ENCODE data around the gene CDC73.
"Not testable (repeated sequence)": the region's sequence is repeated elsewhere in the genome, so short reads cannot be mapped to it uniquely, and the experiment has no call there.

The CDC73 gene

DNA sequence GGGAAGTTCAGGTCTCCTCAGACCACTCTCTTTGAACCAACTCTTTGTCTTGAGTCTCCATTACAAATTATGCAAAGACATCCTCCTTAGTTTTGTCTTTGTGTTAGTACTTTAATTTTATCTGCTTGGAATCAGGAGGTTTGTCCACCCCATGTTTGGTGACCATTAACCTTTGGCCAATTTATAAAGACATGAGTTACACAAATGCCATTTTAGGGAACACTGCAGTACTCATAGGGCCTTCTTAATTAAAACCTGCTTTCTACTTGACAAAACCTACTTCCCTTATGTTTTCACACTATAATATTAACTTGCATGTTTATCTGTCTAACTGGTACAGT, 7.9 kb upstream of the CDC73 start:
- H3K79me2 ChIP-seq (ENCODE audit: control insufficient read depth, insufficient read depth, low read length, unreplicated experiment), result no peaks in the 10 kb centered on the region
- no peak overlapping the region for H3K27ac ChIP-seq (ENCODE audit: low read depth, low read length)
- no peaks in the 10 kb centered on the region for H3K36me3 ChIP-seq (ENCODE audit: insufficient read depth, low read length)
- H3K4me1 ChIP-seq (ENCODE audit: control insufficient read depth, insufficient read depth, low read length, unreplicated experiment), result peaks cover 45% of the 10 kb centered on the region
- no peak overlapping the region for H2AFZ ChIP-seq (ENCODE audit: low read length, unreplicated experiment)
- H3K27me3 ChIP-seq (ENCODE audit: insufficient read depth, low read length), result no peaks in the 10 kb centered on the region
- H3K4me3 ChIP-seq (ENCODE audit: low read depth, low read length), result no peak overlapping the region

DNA sequence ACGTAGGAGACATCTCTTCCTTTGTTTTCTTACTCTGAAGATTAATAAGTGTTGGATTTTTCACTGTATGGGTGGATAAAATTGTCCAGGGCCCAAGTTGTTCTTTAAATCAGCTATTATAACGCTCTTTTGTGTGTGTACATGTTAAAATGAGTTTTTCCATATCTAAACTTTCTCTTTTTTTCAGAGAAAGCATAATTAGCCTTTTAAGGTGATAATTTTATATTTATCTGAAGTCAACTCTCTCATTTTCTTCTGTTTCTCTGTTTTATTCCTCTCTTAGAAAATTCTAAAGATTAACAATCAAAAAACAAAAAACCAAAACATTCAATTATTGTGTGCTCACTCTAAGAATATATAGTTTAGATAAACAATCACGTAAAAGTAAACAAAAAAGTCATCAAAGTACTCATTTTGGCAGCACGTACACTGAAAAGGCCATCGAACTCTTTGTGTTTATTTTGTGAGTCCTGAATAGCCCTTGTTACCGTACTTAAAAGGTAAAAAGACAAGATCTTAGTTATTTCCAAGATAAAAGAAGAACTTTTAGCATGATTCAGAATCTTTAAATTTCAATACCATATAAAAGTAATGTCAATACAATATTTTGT, 7.2 kb upstream of the CDC73 start:
- Histone ChIP-seq H3K27me3 (ENCODE audit: insufficient read depth, low read length) (no peaks in the 10 kb centered on the region), H3K79me2 (ENCODE audit: control insufficient read depth, insufficient read depth, low read length, unreplicated experiment) (no peaks in the 10 kb centered on the region), H2AFZ (ENCODE audit: low read length, unreplicated experiment) (peak overlapping the region; percentile 24), H3K36me3 (ENCODE audit: insufficient read depth, low read length) (no peaks in the 10 kb centered on the region), H3K4me3 (ENCODE audit: low read depth, low read length) (no peak overlapping the region), H3K27ac (ENCODE audit: low read depth, low read length) (no peak overlapping the region), H3K4me1 (ENCODE audit: control insufficient read depth, insufficient read depth, low read length, unreplicated experiment) (peaks cover 47% of the 10 kb centered on the region)

DNA sequence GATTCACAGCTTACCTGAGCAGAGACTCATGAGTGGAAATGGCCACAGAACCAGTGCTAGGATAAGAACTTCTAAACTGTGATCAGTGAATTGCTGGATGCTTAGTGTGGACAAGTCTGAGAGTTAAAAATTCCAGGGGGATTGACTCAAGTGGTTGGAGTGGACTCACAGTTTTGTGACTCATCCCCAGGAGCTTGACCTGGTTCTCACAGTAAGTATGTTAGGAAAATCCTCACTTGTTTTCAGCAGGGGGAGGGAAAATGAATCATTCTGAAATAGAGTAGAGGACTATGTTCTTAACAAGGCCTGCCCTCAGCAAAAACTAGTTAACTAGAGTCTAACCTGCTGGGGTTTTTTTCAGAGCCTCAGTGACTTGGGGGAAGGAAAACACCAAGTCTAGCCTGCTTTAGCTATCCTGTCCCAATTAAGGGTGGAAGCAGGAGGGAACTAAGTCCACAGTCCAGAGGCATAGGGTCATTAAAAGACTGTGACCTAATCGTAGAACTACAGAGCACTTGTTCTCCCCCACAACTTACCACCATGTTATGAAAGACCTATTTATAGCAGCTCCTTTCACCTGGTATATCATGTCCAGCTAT, 6.1 kb upstream of the CDC73 start:
- Histone ChIP-seq H3K27ac (ENCODE audit: low read depth, low read length) (peak overlapping the region; percentile 79), H2AFZ (ENCODE audit: low read length, unreplicated experiment) (peak overlapping the region; percentile 71), H3K27me3 (ENCODE audit: insufficient read depth, low read length) (no peaks in the 10 kb centered on the region), H3K4me1 (ENCODE audit: control insufficient read depth, insufficient read depth, low read length, unreplicated experiment) (peaks cover 47% of the 10 kb centered on the region), H3K4me3 (ENCODE audit: low read depth, low read length) (no peak overlapping the region), H3K36me3 (ENCODE audit: insufficient read depth, low read length) (no peaks in the 10 kb centered on the region), H3K79me2 (ENCODE audit: control insufficient read depth, insufficient read depth, low read length, unreplicated experiment) (no peaks in the 10 kb centered on the region)

DNA sequence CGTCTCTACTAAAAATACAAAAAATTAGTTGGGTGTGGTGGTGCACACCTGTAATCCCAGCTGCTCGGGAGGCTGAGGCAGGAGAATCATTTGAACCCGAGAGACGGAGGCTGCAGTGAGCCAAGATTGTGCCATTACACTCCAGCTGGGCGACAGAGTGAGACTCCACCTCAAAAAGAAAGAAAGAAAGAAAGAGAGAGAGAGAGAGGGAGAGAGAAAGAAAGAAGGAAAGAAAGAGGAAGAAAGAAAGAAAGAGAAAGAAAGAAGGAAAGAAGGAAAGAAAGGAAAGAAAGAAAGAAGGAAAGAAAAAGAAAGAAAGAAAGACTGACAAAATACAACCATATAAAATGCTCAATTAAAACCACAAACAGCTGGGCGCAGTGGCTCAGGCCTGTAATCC, 4.7 kb upstream of the CDC73 start:
- H3K36me3 ChIP-seq (ENCODE audit: insufficient read depth, low read length); H3K27ac ChIP-seq (ENCODE audit: low read depth, low read length); H3K79me2 ChIP-seq (ENCODE audit: control insufficient read depth, insufficient read depth, low read length, unreplicated experiment); H3K4me3 ChIP-seq (ENCODE audit: low read depth, low read length); H3K27me3 ChIP-seq (ENCODE audit: insufficient read depth, low read length); H2AFZ ChIP-seq (ENCODE audit: low read length, unreplicated experiment): not testable (repeated sequence)
- H3K4me1 ChIP-seq (ENCODE audit: control insufficient read depth, insufficient read depth, low read length, unreplicated experiment), result peaks cover 34% of the 10 kb centered on the region

DNA sequence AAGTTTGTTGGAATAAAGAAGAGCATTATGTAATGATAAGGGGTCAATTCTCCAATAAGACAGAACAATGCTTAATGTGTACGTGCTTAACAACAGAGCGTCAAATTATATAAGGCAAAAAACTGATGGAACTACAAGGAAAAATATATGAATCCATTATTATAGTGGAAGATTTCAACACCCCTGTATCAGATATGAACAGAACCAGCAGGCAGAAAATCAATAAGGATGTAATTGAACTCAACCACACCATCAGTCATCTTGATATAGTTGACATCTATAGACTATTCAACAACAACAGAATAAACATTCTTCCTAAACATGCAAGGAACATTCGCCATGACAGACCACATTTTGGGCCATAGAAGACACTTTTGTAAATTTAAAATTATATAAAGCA, 3.6 kb upstream of the CDC73 start:
- Histone ChIP-seq H3K4me3 (ENCODE audit: low read depth, low read length) (no peak overlapping the region), H3K79me2 (ENCODE audit: control insufficient read depth, insufficient read depth, low read length, unreplicated experiment) (peaks cover 9% of the 10 kb centered on the region), H3K27ac (ENCODE audit: low read depth, low read length) (no peak overlapping the region), H3K36me3 (ENCODE audit: insufficient read depth, low read length) (no peaks in the 10 kb centered on the region), H3K4me1 (ENCODE audit: control insufficient read depth, insufficient read depth, low read length, unreplicated experiment) (peaks cover 32% of the 10 kb centered on the region), H2AFZ (ENCODE audit: low read length, unreplicated experiment) (no peak overlapping the region), H3K27me3 (ENCODE audit: insufficient read depth, low read length) (no peaks in the 10 kb centered on the region)

DNA sequence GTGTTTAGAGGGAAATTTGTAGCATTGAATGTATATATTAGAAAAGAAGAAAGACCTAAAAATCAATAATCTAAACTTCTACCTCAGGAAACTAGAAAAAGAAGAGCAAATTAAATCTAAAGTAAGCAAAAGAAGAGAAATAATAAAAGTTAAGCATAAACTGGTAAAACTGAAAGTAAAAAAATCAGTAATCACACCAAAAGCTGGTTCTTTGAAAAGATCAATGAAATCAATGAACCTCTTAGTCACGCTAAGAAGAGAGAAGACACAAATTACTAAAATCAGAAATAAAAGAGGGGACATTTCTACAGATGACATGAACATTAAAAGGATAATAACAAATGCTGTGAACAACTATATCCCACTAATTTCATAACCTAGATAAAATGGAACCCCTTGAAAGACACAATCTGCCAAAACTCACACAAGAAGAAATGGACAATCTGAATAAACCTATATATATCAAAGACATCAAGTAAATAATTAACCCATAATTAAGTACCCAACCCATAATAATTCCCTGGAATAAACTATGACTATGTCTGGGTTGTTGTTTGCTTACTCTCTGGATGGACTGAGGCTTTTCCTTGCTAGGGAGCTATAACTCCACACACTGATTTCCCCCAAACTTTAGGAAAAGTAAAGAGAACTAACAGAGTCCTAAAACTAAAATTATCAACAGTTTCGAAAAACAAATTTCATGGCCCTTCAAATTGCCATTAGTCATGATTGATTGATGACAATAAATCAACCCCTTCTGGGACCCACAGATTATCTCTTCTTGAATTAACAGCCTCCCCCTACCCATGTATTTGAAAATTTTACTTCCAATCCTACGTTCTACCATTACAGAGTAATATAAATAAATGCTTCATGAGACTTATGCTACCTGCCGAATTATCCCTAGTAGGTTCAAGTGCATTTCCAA, 2.8 kb upstream of the CDC73 start:
- H3K79me2 ChIP-seq (ENCODE audit: control insufficient read depth, insufficient read depth, low read length, unreplicated experiment), result peaks cover 18% of the 10 kb centered on the region
- peak overlapping the region; percentile 22; the same call in 1 of the 2 replicates for H3K4me3 ChIP-seq (ENCODE audit: low read depth, low read length)
- H3K27me3 ChIP-seq (ENCODE audit: insufficient read depth, low read length), result no peaks in the 10 kb centered on the region
- no peak overlapping the region for H3K27ac ChIP-seq (ENCODE audit: low read depth, low read length)
- peak overlapping the region; percentile 76 for H2AFZ ChIP-seq (ENCODE audit: low read length, unreplicated experiment)
- H3K4me1 ChIP-seq (ENCODE audit: control insufficient read depth, insufficient read depth, low read length, unreplicated experiment), result peaks cover 37% of the 10 kb centered on the region
- no peaks in the 10 kb centered on the region for H3K36me3 ChIP-seq (ENCODE audit: insufficient read depth, low read length)

DNA sequence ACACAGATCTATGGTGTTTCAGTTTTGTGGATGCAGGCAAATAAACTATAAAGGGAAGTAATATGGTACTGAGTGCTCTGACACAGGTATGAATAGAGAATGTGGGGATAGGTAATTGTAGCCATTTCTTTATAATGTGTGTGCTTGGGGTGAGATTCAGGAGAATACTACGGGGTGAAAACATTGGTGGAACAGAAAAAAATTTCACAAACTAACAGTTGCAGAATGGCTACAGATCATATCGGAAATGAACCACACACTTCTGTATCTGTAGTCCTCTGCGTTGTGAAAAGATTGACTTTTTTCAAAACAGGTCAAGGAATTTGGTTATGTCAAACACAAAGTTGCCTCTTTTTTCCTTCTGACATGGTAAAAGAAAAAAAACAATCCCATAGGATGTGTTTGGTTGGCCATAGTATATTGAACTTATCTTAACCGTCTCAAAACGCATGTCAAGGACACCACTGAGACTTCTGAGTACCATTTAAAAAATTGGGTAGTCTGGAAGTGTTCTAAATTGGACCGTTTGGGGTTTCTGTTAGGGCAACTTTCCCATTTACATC, 1.1 kb upstream of the CDC73 start:
- peaks cover 28% of the 10 kb centered on the region for H3K4me1 ChIP-seq (ENCODE audit: control insufficient read depth, insufficient read depth, low read length, unreplicated experiment)
- peaks cover 34% of the 10 kb centered on the region for H3K79me2 ChIP-seq (ENCODE audit: control insufficient read depth, insufficient read depth, low read length, unreplicated experiment)
- H3K36me3 ChIP-seq (ENCODE audit: insufficient read depth, low read length), result peaks cover 2% of the 10 kb centered on the region
- no peak overlapping the region for H3K27ac ChIP-seq (ENCODE audit: low read depth, low read length)
- H3K27me3 ChIP-seq (ENCODE audit: insufficient read depth, low read length), result no peaks in the 10 kb centered on the region
- H2AFZ ChIP-seq (ENCODE audit: low read length, unreplicated experiment), result peak overlapping the region; percentile 80
- peak overlapping the region; percentile 84 for H3K4me3 ChIP-seq (ENCODE audit: low read depth, low read length)

DNA sequence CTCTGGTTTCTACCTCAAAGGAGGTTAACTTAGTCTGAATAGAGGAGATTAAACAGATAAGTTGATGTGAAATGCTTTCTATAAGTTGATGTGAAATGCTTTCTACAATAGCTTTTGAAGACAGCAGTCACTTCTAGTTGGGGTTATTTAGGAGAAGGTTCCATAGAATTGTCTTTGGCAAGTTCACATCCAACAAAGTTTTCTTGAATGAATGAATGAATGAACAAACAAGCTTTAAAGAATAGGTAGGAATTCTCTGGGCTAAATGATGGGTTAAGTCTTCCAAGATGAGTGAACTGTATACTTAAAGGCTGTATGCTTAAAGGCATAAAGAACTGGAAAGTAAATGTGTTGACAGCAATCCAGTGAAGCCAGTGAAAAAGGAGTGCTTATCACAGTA, 1.9 kb downstream of the CDC73 start:
- Histone ChIP-seq H3K4me1 (ENCODE audit: control insufficient read depth, insufficient read depth, low read length, unreplicated experiment) (peaks cover 24% of the 10 kb centered on the region), H3K27me3 (ENCODE audit: insufficient read depth, low read length) (no peaks in the 10 kb centered on the region), H3K36me3 (ENCODE audit: insufficient read depth, low read length) (peaks cover 9% of the 10 kb centered on the region), H3K4me3 (ENCODE audit: low read depth, low read length) (peak overlapping the region; percentile 84), H2AFZ (ENCODE audit: low read length, unreplicated experiment) (no peak overlapping the region), H3K79me2 (ENCODE audit: control insufficient read depth, insufficient read depth, low read length, unreplicated experiment) (peaks cover 56% of the 10 kb centered on the region), H3K27ac (ENCODE audit: low read depth, low read length) (no peak overlapping the region)

DNA sequence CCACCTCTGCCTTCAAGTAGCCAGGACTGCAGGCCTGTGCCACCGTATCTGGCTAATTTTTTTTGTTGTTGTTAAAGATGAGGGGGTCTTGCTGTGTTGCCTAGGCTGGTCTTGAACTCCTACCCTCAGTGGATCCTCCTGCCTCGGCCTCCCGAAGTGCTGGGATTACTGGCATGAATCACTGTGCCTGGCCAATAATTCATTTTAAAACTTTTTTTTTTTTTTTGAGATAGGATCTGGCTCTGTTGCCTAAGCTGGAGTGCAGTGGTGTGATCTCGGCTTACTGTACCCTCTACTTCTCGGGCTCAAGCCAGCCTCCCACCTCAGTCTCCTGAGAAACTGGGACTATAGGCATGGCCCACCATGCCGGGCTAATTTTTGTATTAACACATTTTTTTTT, 3.5 kb downstream of the CDC73 start:
- H3K27ac ChIP-seq (ENCODE audit: low read depth, low read length), result no peak overlapping the region
- peaks cover 63% of the 10 kb centered on the region for H3K79me2 ChIP-seq (ENCODE audit: control insufficient read depth, insufficient read depth, low read length, unreplicated experiment)
- H3K4me3 ChIP-seq (ENCODE audit: low read depth, low read length), result no peak overlapping the region
- H2AFZ ChIP-seq (ENCODE audit: low read length, unreplicated experiment), result no peak overlapping the region
- no peaks in the 10 kb centered on the region for H3K27me3 ChIP-seq (ENCODE audit: insufficient read depth, low read length)
- peaks cover 20% of the 10 kb centered on the region for H3K4me1 ChIP-seq (ENCODE audit: control insufficient read depth, insufficient read depth, low read length, unreplicated experiment)
- H3K36me3 ChIP-seq (ENCODE audit: insufficient read depth, low read length), result peaks cover 14% of the 10 kb centered on the region

DNA sequence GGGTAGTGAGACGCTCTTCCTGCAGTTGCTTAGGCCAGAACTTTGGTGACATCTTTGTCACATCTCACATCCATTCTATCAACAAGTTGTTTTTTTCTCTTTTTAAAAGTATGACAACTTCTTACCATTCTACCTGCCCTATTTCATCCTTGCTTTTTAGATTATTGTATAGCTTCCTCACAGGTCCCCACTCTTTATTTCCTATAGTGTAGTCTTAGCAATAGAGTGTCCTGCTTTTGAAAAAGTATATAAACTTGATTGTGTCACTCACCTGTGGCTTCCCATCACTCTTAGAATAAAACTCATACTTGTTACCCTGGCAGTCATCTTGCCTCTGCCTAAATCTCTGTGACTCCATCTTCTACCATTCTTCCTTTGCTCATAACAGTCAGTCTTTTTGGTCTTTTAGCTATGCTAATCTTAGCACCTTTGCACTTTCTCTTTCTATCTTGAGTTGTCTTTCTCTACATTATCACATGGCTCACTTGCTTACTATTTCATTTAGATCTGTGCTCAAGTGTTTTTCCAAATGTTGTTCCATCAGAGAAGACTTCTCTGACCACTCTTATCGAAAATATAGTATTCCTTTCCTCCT, 9.5 kb downstream of the CDC73 start:
- peaks cover 56% of the 10 kb centered on the region for H3K79me2 ChIP-seq (ENCODE audit: control insufficient read depth, insufficient read depth, low read length, unreplicated experiment)

More for the DNA sequence above, 9.5 kb downstream of the CDC73 start:
- Histone ChIP-seq H3K4me1 (ENCODE audit: control insufficient read depth, insufficient read depth, low read length, unreplicated experiment) (no peaks in the 10 kb centered on the region), H3K36me3 (ENCODE audit: insufficient read depth, low read length) (peaks cover 38% of the 10 kb centered on the region), H3K27ac (ENCODE audit: low read depth, low read length) (no peak overlapping the region), H2AFZ (ENCODE audit: low read length, unreplicated experiment) (no peak overlapping the region), H3K27me3 (ENCODE audit: insufficient read depth, low read length) (no peaks in the 10 kb centered on the region), H3K4me3 (ENCODE audit: low read depth, low read length) (no peak overlapping the region)

All from ACC112 (cell line).